NAMALWA (cell line): ENCODE measurements around the gene SHANK3.
"Not testable (repeated sequence)": the region's sequence is repeated elsewhere in the genome, so short reads cannot be mapped to it uniquely, and the experiment has no call there.

ENCODE experiments used
- DNase-seq: peaks from one replicate; pipeline ENCODE4 v3.0.0-alpha.2; 2015; ENCODE audit warnings: low spot score

The SHANK3 gene

DNA sequence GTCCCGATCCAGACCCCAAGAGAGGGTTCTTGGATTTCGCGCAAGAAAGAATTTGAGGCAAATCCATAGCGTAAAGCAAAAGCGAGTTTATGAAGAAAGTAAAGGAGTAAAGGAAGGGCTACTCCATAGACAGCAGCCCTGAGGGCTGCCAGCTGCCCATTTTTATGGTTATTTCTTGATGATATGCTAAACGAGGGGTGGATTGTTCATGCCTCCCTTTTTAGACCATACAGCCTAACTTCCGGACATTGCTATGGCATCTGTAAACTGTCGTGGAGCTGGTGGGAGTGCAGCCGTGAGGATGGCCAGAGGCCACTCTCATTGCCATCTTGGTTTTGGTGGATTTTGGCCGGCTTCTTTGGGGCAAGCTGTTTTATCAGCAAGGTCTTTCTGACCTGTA lies 19.4 kb upstream of the SHANK3 start:
- DNase-seq, result no peak

DNA sequence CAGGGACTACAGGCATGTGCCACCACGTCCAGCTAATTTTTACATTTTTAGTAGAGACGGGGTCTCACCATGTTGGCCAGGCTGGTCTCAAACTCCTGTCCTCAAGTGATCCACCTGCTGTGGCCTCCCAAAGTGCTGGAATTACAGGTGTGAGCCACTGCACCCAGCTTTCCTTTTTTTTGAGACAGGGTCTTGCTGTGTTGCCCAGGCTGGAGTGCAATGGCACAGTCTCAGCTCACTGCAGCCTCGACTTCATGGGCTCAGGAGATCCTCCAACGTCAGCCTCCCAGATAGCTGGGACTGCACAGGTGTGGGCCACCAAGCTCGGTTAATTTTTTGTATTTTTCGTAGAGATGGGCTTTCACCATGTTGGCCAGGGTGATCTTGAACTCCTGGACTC lies 18.0 kb upstream of the SHANK3 start:
- not testable (repeated sequence) for DNase-seq

DNA sequence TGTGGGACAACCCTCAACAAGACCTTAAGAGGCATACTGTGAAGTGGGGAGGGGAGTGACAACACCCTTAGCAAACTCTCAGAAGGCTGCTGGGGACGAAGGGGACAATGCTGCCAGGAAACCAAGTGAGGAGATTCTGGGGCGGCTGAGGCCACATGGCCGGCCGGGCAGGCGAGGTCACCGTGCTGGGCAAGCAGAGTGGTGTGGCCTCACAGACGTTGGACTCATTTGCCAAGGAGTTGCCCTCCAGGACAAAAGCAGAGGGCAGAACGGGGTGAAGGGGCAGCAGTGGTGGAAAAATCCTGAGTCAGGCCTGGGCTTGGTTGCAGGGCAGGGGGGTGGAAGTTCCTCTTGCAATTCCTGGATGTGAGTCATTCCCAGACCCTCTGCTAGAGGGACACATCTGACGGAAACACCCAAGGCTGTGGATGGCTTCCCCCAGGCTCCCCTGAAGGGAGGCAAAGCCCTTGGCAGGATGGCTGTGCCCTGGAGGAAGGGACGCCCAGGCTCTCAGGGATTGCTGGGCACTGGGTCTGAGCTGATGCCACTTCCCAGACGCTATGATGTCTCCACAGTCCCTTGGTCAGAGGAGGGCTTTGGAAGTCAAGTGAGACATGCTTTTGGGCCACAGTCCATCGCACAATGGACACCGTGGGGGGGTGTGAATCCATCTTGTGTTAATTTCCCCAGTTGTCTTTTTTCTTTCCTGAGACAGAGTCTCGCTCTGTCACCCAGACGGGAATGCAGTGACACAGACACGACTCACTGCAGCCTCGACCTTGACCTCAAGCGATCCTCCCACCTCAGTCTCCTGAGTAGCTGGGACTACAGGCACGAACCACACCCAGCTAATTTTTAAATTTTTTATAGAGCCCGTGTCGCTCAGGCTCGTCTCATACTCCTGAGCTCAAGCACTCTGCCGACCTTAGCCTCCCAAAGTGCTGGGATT lies 16.2 kb upstream of the SHANK3 start:
- no peak for DNase-seq

DNA sequence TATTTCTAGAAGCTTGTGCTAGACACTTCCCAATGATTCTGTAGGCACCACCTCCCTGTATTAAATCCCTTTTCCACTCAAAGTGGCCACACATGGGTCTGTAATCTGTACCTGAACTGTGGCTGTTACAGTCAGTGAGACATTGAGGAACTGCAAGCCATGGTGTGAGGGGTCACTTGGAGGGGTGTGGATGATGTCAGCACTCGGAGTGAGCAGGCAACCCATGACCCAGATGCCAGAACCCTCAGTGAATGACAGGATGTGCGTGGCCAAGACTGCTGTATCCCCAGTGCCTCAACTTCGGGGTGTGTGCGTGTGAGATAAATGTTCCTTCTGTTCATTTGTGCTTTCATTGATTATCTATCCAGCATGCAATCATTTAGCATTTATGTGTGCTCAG lies 14.7 kb upstream of the SHANK3 start:
- no peak for DNase-seq

DNA sequence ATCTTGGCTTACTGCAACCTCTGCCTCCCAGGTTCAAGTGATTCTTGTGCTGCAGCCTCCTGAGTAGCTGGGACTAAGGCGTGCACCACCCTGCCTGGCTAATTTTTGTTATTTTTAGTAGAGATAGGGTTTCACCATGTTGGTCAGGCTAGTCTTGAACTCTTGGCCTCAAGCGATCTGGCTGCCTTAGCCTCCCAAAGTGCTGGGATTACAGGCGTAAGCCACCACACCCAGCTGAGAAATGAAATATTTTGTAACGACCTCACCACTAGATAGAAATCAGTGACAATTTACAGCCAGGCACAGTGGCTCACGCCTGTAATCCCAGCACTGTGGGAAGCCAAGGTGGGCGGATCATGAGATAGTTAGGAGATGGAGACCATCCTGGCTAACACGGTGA lies 12.9 kb upstream of the SHANK3 start:
- DNase-seq, result not testable (repeated sequence)

DNA sequence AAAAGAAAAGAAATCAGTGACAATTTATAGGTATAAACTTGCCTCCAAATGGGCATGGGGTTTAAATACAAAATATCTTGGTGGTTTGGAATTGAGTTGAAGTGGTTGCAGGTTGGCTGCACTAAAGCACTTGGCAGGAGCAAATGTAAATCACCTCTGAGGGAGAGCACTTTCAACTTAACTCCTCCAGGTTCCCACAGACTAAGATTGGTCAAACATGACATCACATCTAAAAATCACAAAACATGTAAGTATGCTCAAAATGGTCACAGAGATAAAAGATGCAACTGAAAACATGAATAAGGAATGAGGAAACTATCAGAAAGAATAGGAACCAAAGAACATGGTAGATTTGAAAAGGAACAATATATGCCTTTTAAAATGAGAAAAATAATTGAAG lies 12.3 kb upstream of the SHANK3 start:
- no peak for DNase-seq

DNA sequence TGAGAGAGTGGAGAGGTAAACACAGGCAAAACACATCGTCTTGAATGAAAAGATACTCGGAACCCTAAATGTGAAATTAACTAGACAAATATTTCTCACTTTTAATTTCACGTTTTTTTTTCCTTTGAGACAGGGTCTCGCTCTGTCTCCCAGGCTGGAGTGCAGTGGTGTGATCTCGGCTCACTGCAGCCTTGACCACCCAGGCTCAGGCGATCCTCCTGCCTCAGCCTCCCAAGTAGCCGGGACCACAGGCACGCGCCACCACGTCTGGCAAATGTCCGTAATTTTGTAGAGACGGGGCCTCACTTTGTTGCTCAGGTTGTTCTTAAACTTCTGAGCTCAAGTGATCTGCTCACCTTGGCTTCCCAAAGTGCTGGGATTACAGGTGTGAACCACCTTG lies 7.4 kb upstream of the SHANK3 start:
- DNase-seq, result no peak

DNA sequence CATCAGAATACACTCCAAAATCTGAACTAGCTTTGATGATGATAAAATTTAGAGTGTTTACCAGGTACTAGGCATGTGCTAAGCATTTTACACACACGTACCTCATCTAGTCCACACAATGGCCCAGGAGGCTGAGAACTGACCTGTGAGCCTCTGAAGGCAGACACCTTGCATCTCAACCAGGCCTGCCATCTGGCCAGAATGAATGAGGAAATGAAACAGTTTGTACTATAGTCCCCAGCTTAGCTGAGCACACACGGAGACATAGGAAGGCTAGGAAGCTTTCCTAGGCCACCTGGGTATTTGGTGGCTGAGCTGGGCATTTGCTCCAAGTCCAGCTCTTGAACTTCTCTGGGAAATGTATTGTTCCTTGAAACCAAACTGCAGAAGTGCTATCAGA lies 6.9 kb upstream of the SHANK3 start:
- peak; percentile 46 for DNase-seq

DNA sequence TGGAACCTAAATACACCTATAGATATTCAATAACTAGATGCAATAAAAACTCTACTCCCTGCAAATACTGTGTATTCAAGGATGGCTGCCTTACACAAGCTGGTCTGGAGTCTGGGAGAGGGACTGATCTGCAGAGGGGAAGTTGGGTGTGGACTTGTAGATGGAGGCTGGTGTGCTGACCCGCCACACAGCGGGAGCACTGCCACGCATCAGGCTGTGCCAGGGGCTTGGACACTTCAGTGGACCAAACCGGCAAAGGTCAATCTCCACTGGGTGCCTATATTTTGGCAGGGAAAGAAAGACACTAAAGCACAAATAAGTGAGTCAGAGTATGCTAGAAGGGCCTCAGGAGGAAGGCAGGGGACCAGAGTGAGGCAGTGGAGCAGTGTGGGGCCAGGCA lies 2.1 kb upstream of the SHANK3 start:
- no peak for DNase-seq

DNA sequence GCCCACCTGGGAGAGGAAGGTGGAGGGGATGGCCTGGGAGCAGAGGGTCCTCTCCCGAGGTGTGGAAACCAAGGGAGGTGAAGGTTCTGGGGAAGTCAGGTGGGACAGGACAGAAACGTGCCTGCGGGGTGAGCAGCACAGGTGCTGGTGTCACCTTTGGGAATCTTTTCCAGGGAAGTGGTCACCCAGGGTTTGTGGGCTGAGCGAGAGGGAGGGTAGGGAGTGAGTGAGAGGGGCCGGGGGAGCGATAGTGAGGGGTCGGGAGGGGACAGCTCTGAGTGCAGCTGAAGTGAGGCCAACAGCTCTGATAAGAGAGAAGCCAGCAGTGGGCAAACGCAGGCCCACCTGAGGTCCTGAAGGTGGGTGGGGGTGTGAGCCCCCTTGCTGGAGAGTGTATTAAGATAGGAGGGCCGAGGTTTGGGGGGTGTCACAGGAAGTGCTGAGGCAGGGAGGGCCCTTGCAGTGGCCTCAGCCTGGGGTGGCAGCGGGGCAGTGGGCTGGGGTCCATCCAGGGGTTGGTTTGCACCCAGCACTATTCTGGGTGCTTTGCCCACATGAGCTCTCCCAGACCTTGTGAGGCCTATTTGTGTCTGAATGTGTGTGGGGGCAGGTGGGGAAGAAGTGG lies 1.6 kb upstream of the SHANK3 start:
- no peak for DNase-seq

DNA sequence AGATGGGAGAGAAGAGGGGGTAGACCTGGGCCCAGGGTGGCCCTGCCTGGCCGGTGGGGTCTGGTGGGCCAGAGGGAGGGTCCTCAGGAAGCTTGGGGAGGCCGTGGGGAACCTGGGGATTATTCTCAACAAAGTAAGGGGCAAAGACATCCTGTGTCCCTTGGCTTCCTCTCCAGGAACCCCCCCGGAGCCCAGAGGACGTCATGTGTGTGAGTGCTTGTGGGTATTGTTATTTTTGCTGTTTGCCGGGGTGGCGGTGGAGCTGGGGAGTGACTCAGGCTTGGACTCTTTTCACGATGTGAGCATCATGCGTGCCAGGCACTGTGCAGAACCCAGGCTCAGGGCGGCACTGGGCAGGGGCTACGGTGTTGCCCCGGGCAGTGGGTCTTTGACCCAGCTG lies 982 bp upstream of the SHANK3 start:
- DNase-seq, result no peak

DNA sequence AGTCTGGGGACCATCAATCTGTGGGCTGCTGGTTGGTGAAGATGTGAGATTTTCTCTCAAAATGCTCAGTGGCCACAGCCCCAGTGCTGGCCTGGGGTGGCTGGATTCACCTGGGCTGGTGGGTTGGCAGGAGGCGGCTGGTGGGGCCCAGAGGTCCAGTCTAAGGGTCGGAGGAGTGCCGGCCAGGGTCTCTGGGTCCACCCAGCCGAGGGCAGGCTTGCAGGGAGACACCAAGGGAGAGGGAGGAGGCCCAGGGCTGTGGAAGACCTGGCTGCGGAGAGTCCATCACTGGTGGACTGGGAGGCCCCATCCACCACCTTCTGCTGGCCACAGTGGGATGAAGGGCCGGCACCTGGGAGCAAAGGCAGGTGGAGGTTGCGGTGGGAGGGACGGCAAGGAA lies 582 bp upstream of the SHANK3 start:
- DNase-seq, result no peak

DNA sequence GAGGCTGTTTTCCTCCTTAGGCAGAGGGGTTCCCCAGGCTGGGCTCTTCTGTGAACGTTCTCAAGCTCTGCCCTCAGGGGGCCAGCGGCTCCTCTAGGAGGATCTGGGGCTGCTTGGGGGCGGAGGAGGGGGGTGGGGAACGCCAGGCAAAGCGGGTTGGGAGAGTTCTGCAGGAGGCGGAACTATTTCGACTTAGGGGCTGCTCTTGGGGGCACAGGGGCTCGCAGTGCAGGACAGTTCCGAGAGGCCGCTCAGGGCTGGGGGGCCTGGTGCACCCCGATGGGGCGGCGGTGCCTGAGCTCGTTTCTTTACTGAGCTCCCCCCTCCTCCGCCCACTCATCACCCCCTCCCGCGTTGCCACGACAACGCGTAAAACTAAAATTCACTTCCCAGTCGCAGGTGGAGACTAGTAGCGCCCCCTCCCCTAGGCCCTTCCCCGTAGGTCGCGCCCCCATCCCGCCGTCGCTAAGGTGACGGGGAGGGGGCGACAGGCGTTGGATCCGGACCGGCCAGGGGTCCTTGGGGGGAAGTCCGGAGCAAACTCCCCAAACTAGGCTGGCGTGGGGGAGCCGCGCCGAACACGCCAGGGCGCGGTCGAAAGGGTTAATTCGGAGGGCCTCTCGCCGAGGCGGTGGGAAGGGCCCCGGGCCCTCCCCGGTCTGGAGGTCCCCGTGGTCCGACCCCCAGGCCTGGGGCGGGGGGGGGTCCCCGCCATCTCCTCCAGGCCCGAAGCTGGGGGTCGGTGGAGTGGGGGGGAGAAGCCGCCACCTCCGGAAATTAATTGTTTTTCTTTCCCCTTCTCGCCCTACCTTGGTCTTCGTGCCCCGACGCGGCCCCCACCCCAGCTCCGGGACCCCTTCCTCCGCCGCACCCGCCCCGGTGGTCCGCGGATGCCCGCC lies 857 bp downstream of the SHANK3 start:
- no peak for DNase-seq

DNA sequence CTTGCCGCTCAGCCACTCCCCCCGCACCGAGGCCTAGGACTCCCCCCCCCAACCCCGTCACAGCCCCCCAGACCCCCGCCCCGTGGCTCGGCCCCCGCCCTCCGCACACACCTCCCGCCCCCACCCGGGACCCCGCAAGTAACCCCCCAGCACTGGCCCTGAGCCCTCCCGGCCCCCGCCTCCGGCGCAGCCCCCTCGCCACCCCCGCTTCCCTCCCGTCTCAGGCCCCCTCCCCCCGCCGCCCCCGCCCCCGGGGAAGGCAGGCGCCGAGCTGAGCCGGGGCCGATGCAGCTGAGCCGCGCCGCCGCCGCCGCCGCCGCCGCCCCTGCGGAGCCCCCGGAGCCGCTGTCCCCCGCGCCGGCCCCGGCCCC lies 1.5 kb downstream of the SHANK3 start:
- no peak for DNase-seq

DNA sequence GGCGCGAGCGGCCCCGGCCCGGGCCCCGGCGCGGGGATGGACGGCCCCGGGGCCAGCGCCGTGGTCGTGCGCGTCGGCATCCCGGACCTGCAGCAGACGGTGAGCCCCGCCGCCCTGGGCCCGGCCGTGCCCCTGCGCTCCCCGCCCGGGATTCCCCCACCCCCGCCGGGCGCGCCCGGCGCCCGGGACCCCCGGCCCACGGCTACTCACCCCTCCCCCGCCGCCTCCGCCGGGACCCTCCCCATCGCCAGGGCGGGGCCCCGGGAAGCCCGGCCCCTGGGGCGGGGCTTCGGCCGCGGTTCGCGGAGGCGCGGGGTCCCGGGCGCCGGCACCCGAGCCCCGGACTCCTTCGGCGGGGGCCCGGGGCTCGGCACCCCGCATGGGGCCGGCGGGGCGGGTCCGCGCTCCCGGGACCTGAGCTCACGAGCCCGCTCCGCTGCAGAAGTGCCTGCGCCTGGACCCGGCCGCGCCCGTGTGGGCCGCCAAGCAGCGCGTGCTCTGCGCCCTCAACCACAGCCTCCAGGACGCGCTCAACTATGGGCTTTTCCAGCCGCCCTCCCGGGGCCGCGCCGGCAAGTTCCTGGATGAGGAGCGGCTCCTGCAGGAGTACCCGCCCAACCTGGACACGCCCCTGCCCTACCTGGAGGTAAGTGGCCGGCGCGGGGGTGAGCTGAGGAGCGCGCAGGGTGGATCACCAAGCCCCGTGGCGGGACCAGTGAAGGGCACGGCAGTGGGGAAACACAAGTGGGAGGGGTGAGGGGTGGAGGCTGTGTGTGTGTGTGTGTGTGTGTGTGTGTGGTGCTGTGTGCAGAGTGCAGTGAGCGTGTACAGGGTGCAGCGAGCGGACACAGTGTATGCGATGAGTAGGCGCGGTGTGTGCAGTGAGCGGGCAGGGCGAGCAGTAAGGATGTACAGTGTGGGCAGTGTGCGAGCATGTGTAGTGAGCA lies 2.3 kb downstream of the SHANK3 start:
- no peak for DNase-seq

DNA sequence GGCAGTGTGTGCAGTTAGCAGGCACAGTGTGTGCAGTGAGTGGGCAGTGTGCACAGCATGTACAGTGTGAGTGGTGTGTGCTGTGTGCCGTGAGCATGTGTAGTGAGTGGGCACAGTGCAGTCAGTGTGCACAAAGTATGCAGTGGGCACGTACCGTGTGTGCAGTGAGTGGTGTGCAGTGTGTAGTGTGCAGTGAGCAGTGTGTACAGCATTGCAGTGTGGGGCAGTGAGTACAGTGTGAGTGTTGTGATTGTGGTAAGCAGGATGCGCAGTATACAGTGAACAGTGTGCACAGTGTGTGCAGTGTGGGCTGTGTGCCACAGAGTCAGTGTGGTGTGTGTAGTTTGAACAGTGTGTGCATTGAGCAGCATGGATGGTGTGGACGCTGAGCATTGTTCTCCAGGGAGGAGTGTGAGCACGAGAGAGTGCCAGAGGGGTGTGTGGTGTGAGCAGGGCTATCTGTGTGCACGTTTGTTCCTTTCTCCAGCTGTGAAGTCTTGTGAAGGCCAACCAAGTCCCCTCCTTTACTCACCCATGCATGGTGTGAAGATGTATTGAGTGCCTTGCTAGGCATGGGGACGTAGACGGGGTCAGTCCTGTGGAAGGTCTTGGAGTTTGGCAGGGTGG lies 3.0 kb downstream of the SHANK3 start:
- DNase-seq, result no peak

DNA sequence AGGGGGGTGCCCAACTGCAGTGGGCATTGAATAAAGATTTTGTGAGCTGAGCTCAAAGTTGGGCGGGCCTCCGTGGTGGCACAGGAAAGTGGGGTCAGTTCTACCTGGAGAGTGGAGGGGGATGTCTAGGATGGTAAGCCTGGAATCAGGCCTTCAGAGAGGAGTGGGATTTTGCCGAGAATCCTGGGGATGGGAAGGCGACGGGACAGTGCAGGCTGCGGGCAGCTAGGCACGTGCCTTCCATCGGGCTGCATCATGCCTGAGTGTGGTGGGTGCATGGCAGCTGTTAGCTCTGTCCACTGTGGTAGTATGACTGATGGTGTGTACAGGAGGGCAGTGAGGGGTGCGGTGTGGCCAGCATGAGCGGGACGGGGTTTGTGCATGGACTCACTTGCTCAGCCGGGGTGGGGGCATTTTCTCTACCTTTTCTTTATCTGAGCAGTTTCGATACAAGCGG lies 3.6 kb downstream of the SHANK3 start:
- DNase-seq, result no peak

DNA sequence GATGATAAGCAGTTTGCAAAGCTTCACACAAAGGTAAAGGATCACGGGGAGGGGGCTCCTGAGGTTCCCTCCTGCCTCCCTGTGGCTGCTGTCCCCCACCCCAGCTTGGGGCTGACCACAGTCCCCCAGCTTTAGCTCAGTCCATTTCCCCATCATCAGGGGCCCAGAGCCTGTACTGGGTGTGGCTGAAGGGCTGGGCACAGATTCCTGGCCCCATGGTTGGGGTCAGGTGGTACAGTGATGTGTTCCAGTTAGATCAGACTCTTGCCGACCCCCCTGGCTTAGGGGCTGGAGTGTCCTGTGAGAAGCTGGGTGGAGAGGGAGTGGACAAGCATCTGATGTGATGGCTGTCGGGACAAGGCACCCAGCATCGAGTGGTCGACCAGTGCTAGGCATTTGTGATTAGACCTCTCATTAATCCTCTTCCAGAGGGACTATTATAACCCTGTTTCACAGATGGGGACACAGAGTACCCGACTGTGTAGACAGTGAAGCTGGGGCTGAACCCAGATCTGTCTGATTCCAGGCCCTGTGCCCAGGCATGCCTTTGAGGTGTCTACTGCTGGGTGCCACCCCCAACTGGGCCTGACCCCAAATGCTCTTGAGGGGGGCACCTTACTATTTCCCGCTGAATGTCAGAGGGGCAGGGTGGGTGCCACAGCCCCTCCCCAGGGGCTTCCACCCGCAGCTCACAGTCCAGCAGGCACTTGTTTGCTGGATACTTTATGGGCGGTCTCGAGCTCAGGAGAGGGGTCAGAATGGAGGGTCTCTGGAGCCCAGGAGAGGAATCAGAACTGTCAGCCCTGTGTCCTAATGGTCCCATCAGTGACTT lies 4.3 kb downstream of the SHANK3 start:
- DNase-seq, result no peak

DNA sequence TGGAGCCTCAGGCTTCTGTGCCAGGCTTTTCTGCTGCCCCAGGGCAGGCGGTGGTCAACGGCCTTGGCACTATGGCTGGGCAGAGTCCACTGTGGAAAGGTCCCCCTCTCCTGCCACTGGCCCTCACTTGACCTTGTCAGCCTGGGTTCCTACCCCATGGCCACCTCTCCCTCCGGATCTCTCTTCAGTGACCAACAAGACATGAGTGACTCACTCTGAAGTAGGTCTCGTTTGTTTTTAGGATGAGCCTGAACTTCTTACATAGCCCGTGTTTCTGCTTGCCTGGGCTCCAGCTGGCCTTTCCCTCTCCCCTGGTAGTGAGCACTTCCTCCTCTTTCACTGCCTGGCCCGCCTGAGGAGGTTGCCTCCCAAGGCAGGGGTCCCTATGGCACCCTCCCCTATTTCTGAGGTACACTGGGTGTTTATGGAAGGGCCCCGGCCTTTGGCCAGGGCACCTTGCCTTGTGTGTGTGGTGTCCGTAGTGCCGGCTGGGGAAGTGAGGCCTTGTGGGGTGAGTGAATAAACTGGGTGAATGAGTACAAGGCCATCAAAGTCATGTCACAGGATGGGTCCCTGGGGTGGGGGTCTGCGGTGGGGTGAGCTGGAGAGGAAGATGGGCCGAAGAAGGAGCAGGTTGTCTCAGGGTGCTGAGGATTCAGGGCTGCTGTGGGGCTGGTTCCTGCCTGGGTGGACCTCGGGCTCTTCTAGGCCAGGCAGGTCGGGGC lies 5.0 kb downstream of the SHANK3 start:
- no peak for DNase-seq
